ENCODE measurements around the gene CD274. TPM values are rescaled to one million over a fixed set of nuclear protein-coding genes. Genes with fewer than 3 reads are reported as not detected.

Gene CD274
- total and polyA plus RNA-seq, 4 donors = 4.1 to 30.7 (median 9.5) TPM

DNA sequence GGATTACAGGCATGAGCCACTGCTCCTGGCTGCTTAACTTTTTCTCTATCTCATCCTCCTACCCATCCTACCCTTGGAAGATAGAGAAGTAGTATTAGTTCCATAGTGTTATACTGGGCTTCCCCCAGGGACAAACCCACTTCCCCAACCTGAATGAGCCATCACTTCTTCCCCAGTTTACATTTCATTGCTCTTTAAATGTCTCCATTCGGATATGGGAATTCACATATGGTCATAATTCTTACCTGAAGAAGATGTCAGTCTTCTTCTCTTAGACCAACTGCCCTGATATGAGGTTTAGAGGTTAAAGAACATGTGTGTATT lies 1.9 kb downstream of the CD274 start:
- WGBS, 2 donors = 71 to 74% methylated on average over 1 of the region's 1 CpG
- no peak for DNase-seq
- peak overlapping the region in 1 of 2 donors; percentile 70 for H3K27ac ChIP-seq (ENCODE audit: low read depth in 1 of 2, low read length in 1 of 2)
- peaks cover 0 to 9% (median 2%) of the 10 kb centered on the region in 5 donors for H3K4me1 ChIP-seq (ENCODE audit: control insufficient read depth in 5 of 5, insufficient read depth in 5 of 5, low read length in 5 of 5)
- H3K36me3 ChIP-seq (ENCODE audit: control insufficient read depth in 4 of 4, insufficient read depth in 4 of 4, low read length in 4 of 4) = peaks cover 0 to 2% (median under 1%) of the 10 kb centered on the region in 4 donors
- H3K9ac ChIP-seq (ENCODE audit: insufficient read depth in 1 of 2, low read length in 2 of 2) = no peak overlapping the region
- TF ChIP-seq, protein P1, sequence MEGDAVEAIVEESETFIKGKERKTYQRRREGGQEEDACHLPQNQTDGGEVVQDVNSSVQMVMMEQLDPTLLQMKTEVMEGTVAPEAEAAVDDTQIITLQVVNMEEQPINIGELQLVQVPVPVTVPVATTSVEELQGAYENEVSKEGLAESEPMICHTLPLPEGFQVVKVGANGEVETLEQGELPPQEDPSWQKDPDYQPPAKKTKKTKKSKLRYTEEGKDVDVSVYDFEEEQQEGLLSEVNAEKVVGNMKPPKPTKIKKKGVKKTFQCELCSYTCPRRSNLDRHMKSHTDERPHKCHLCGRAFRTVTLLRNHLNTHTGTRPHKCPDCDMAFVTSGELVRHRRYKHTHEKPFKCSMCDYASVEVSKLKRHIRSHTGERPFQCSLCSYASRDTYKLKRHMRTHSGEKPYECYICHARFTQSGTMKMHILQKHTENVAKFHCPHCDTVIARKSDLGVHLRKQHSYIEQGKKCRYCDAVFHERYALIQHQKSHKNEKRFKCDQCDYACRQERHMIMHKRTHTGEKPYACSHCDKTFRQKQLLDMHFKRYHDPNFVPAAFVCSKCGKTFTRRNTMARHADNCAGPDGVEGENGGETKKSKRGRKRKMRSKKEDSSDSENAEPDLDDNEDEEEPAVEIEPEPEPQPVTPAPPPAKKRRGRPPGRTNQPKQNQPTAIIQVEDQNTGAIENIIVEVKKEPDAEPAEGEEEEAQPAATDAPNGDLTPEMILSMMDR (IDR thresholded peaks at IDR 0.05; ENCODE audit: control extremely low read depth, extremely low read depth) = no peak
- H3K9me3 ChIP-seq (ENCODE audit: control insufficient read depth in 4 of 4, insufficient read depth in 3 of 4, low read length in 3 of 4) = no peaks in the 10 kb centered on the region
- no peak for ATAC-seq (ENCODE audit: insufficient read depth, low FRiP score)
- no peak overlapping the region for H3K4me3 ChIP-seq
- no peaks in the 10 kb centered on the region for H3K27me3 ChIP-seq (ENCODE audit: control insufficient read depth in 3 of 3, insufficient read depth in 3 of 3, low read length in 2 of 3)

GRCh38 chr9:5453004-5453403 lies 2.7 kb downstream of the CD274 start:
- DNase-seq (no peak), ATAC-seq (ENCODE audit: insufficient read depth, low FRiP score) (no peak)
- Histone ChIP-seq H3K4me3 (no peak overlapping the region), H3K27me3 (ENCODE audit: control insufficient read depth in 3 of 3, insufficient read depth in 3 of 3, low read length in 2 of 3) (no peaks in the 10 kb centered on the region), H3K36me3 (ENCODE audit: control insufficient read depth in 4 of 4, insufficient read depth in 4 of 4, low read length in 4 of 4) (peaks cover 0 to 3% (median 1%) of the 10 kb centered on the region in 4 donors), H3K9me3 (ENCODE audit: control insufficient read depth in 4 of 4, insufficient read depth in 3 of 4, low read length in 3 of 4) (no peaks in the 10 kb centered on the region), H3K27ac (ENCODE audit: low read depth in 1 of 2, low read length in 1 of 2) (no peak overlapping the region), H3K4me1 (ENCODE audit: control insufficient read depth in 5 of 5, insufficient read depth in 5 of 5, low read length in 5 of 5) (peaks cover 0 to 9% (median 2%) of the 10 kb centered on the region in 5 donors), H3K9ac (ENCODE audit: insufficient read depth in 1 of 2, low read length in 2 of 2) (no peak overlapping the region)
- TF ChIP-seq, protein P1 (IDR thresholded peaks at IDR 0.05; ENCODE audit: control extremely low read depth, extremely low read depth) = no peak
- WGBS, 2 donors = 79 to 91% methylated on average over 2 of the region's 2 CpGs

- ATAC-seq (ENCODE audit: insufficient read depth, low FRiP score) = no peak
- DNase-seq = no peak
- H3K36me3 ChIP-seq (ENCODE audit: control insufficient read depth in 4 of 4, insufficient read depth in 4 of 4, low read length in 4 of 4) = peaks cover 0 to 8% (median 2%) of the 10 kb centered on the region in 4 donors
- WGBS, 2 donors = 43 to 68% methylated on average over 2 of the region's 2 CpGs
- TF ChIP-seq, protein P1 (IDR thresholded peaks at IDR 0.05; ENCODE audit: control extremely low read depth, extremely low read depth) = no peak
- no peak overlapping the region for H3K9ac ChIP-seq (ENCODE audit: insufficient read depth in 1 of 2, low read length in 2 of 2)
- peaks cover 0 to 10% (median 2%) of the 10 kb centered on the region in 5 donors for H3K4me1 ChIP-seq (ENCODE audit: control insufficient read depth in 5 of 5, insufficient read depth in 5 of 5, low read length in 5 of 5)
- H3K27me3 ChIP-seq (ENCODE audit: control insufficient read depth in 3 of 3, insufficient read depth in 3 of 3, low read length in 2 of 3) = no peaks in the 10 kb centered on the region
- no peaks in the 10 kb centered on the region for H3K9me3 ChIP-seq (ENCODE audit: control insufficient read depth in 4 of 4, insufficient read depth in 3 of 4, low read length in 3 of 4)
- peak overlapping the region in 1 of 2 donors; percentile 47 for H3K27ac ChIP-seq (ENCODE audit: low read depth in 1 of 2, low read length in 1 of 2)
- no peak overlapping the region for H3K4me3 ChIP-seq
These were observed 3.3 kb downstream of the CD274 start for GRCh38 chr9:5453673-5454072.

- Histone ChIP-seq H3K9ac (ENCODE audit: insufficient read depth in 1 of 2, low read length in 2 of 2) (no peak overlapping the region), H3K4me1 (ENCODE audit: control insufficient read depth in 5 of 5, insufficient read depth in 5 of 5, low read length in 5 of 5) (peaks cover 0 to 13% (median 0%) of the 10 kb centered on the region in 5 donors), H3K9me3 (ENCODE audit: control insufficient read depth in 4 of 4, insufficient read depth in 3 of 4, low read length in 3 of 4) (no peaks in the 10 kb centered on the region), H3K27ac (ENCODE audit: low read depth in 1 of 2, low read length in 1 of 2) (peak overlapping the region in 1 of 2 donors; percentile 77), H3K4me3 (no peak overlapping the region), H3K36me3 (ENCODE audit: control insufficient read depth in 4 of 4, insufficient read depth in 4 of 4, low read length in 4 of 4) (peaks cover 0 to 13% (median 3%) of the 10 kb centered on the region in 4 donors), H3K27me3 (ENCODE audit: control insufficient read depth in 3 of 3, insufficient read depth in 3 of 3, low read length in 2 of 3) (no peaks in the 10 kb centered on the region)
- 37 to 55% methylated on average over 2 of the region's 2 CpGs for WGBS, 2 donors
- DNase-seq (no peak), ATAC-seq (ENCODE audit: insufficient read depth, low FRiP score) (peak; percentile 15)
- TF ChIP-seq, protein P1 (IDR thresholded peaks at IDR 0.05; ENCODE audit: control extremely low read depth, extremely low read depth) = no peak
These were observed 4.8 kb downstream of the CD274 start for GRCh38 chr9:5455181-5455580.
